Effector memory CD8-positive, alpha-beta T cell (primary cell): Measurements from ENCODE around the gene ESPL1.

Experiments used
- ATAC-seq: fragments of 150-1000 bp; cut with Tn5 transposase; replicated peaks from 2 replicates; pipeline ENCODE4 v1.10.0; 2021; ENCODE audit warnings: mild to moderate bottlenecking, moderate library complexity
- DNase-seq, 3 experiments: peaks; one replicate each; pipeline ENCODE4 v3.0.0; 2021
- H3K27ac Mint-ChIP-seq, 2 donors: one replicate each; pipeline ENCODE4 v1.8.0; 2022; ENCODE audit warnings: mild to moderate bottlenecking in 2 of 2, mixed read lengths in 2 of 2, moderate library complexity in 2 of 2
- H3K27me3 Mint-ChIP-seq, 2 donors: one replicate each; pipeline ENCODE4 v1.8.0; 2022; ENCODE audit warnings: mixed read lengths in 2 of 2
- H3K36me3 Mint-ChIP-seq: one replicate; pipeline ENCODE4 v1.8.0; 2022; ENCODE audit warnings: mild to moderate bottlenecking, moderate library complexity, mixed read lengths; ENCODE audit not compliant: insufficient read depth
- H3K4me1 Mint-ChIP-seq, 2 donors: one replicate each; pipeline ENCODE4 v1.8.0; 2022; ENCODE audit warnings: low read depth in 2 of 2, mixed read lengths in 2 of 2
- H3K4me3 Mint-ChIP-seq, 2 donors: one replicate each; pipeline ENCODE4 v1.8.0; 2022; ENCODE audit warnings: mild to moderate bottlenecking in 2 of 2, mixed read lengths in 2 of 2, moderate library complexity in 2 of 2
- H3K9me3 Mint-ChIP-seq, 2 donors: one replicate each; pipeline ENCODE4 v1.8.0; 2022; ENCODE audit warnings: mixed read lengths in 2 of 2
- total RNA-seq, 9 experiments: gene quantifications; one replicate each; lab custom pipeline; 2026; lab: John Stamatoyannopoulos, UW

ESPL1 gene
- total RNA-seq = 2.9 to 59.1 (median 6.5) reads per million in 9 experiments

DNA sequence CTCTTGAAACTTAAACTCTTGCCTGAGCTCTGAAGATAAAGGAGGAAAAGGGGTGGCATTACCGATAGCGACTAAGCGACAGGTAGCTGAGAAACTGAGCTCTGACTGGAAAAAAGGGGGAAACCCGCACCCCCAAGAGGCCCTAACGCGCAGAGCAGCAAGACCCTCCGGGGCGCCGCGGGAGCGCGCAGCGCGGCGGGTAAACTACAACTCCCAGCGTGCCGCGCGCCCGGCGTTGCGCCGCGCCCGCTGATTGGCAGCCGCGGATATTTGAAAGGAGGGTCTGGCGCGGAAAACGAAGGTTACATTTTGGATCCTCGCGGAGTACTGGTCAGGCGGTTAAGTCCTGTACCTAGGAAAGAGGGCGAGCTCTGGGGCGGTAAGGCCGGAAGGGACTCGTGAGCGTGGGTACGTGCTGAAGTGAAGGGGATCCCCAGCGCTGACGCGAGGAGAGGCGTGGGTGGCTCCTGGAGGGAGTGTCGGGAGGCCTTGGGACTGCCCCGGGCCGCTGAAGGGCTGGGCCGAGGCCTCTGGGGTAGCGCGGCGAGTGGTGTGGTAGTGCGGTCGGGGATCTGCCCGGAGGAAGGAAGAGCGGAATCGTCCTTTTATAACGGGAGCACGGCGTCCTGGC is at the start of gene ESPL1:
Gene ESPL1 (plus strand): TSS at position 301 of the 631 bp plus-strand sequence. CDS start 468 bp downstream, outside the sequence.
- peak; percentile 77 to 81 (median 79) for DNase-seq
- peak; percentile 90 for ATAC-seq
- Mint-ChIP-seq H3K4me3 (peak within 1 kb of the TSS; percentile 97 to 99), H3K27me3 (no peaks in the 10 kb centered on the region), H3K27ac (peak within 1 kb of the TSS; percentile 98), H3K9me3 (no peaks in the 10 kb centered on the region), H3K4me1 (peaks cover 16 to 19% of the 10 kb centered on the region in 2 donors), H3K36me3 (no peaks in the 10 kb centered on the region)

DNA sequence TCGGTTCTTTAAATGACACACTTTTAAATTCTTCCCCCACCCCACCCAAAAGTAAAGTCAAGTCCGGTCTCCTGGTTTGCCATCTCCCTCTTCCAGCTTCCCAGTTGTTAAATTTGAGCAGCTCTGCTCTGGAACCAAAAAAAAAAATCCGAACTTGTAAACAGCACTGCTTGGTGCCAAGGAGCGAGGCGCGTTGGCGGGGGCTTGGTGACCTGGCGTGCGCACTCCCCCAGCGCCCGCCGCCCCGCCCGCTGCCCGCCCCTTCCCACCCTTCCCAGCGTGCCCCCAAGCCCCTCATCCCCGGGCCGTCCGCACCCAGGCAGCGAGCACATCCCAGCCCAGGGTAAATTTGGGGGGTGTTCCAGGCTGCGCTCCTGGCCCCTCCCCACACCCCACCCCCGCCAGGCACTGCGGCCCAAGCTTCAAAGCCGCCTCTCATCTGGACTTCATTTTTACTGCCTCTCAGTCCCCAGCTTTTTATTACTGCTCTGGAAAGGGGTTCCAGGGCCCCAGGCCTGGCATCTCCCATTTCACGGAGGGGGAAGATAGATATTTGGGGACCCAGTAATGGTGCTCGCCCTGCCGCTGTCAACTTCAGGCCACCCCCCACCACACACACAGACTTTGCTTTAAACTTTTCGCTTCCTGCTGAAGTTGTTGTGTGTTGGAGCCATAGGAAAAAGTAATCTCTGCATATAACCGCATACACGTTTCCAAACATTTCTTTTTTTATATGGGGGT is 49.4 kb upstream of the ESPL1 start:
- DNase-seq (no peak), ATAC-seq (no peak)
- H3K4me3 Mint-ChIP-seq = peak overlapping the region; percentile 94 to 100
- H3K9me3 Mint-ChIP-seq = no peaks in the 10 kb centered on the region
- H3K36me3 Mint-ChIP-seq = peaks cover 43% of the 10 kb centered on the region
- H3K27ac Mint-ChIP-seq = peak overlapping the region; percentile 80 to 91
- H3K4me1 Mint-ChIP-seq = peaks cover 58 to 65% of the 10 kb centered on the region in 2 donors
- no peaks in the 10 kb centered on the region for H3K27me3 Mint-ChIP-seq

GRCh38 chr12:53219292-53219955 is 48.7 kb upstream of the ESPL1 start:
- H3K27ac Mint-ChIP-seq = peak overlapping the region; percentile 80 to 85
- peaks cover 36% of the 10 kb centered on the region for H3K36me3 Mint-ChIP-seq
- H3K27me3 Mint-ChIP-seq = no peaks in the 10 kb centered on the region
- no peaks in the 10 kb centered on the region for H3K9me3 Mint-ChIP-seq
- H3K4me3 Mint-ChIP-seq = peak overlapping the region; percentile 94 to 100
- ATAC-seq = peak; percentile 10
- DNase-seq = no peak
- peaks cover 62 to 66% of the 10 kb centered on the region in 2 donors for H3K4me1 Mint-ChIP-seq

DNA sequence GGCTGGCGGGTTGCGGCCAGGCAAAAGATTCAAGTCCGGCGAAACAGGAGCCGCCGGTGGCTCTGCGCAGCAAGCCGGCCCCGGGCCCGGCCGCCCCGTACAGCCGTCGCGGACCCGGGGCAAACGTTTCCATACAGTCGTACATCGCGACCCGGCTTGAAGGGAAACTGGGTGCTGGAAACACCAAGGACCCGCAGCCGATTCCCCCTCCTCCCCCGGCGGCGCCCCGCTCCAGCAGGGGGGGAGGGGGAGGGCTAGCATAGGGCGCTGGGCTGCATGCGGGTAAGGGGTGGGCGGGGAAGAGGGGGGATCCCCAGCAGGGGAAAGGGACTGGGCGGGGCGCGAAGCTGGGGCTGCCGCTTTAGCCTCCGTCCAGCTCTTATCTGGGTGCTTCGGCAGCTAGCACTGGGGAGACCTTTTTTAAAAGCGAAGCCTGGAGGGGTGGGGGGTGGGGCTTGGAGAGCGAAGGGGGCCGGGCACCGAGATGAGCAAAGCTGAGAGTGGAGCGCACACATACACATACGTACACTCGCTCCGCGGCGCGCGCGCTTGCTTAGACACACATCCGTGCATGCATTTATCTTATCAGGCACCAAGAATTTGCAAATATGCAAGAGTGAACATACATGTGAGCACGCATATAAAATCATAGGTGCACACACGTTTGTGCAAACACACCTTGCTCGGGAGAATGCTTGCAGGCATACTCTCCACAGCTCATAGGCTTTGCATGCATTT is 48.0 kb upstream of the ESPL1 start:
- Mint-ChIP-seq H3K27ac (peak overlapping the region; percentile 85 to 87), H3K36me3 (peaks cover 29% of the 10 kb centered on the region), H3K4me1 (peaks cover 67% of the 10 kb centered on the region in 2 donors), H3K27me3 (no peaks in the 10 kb centered on the region), H3K9me3 (no peaks in the 10 kb centered on the region), H3K4me3 (peak overlapping the region; percentile 94 to 100)
- DNase-seq (peak; percentile 70 to 74 (median 72)), ATAC-seq (peak; percentile 60)

DNA sequence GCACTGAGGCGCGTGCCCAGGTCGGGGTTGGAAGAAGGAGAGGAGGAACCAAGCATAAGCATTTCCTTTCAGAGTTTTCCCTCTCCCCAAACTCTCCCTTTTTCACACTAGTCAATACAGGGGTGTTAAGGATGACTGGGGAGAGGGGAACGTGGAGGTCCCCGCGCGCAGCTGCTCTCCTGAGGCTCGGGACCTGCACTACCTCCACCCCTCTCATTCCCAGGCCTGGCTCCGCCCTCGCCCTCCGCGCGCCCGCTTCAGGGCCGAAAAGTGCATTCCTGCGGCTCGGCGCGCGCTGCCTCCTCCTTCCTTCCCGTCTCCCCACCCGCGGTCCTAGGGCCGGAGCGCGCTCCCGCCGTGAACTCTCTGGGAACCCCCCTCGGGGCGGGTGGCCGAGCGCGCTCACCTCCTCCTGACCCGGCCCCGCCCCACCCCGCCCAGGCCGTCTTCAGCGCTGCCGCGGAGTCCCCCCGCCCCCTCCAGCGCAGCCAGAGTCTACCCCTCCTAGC is 47.4 kb upstream of the ESPL1 start:
- ATAC-seq (peak; percentile 64), DNase-seq (peak; percentile 60 to 71 (median 68))
- Mint-ChIP-seq H3K9me3 (no peaks in the 10 kb centered on the region), H3K36me3 (peaks cover 25% of the 10 kb centered on the region), H3K27ac (peak overlapping the region; percentile 85 to 87), H3K4me3 (peak overlapping the region; percentile 94 to 100), H3K27me3 (no peaks in the 10 kb centered on the region), H3K4me1 (peaks cover 67 to 68% of the 10 kb centered on the region in 2 donors)

GRCh38 chr12:53221203-53222080 is 46.7 kb upstream of the ESPL1 start:
- Mint-ChIP-seq H3K27ac (peak overlapping the region; percentile 87 to 89), H3K4me3 (peak overlapping the region; percentile 94 to 100), H3K4me1 (peaks cover 61 to 62% of the 10 kb centered on the region in 2 donors), H3K9me3 (no peaks in the 10 kb centered on the region), H3K36me3 (peaks cover 25% of the 10 kb centered on the region), H3K27me3 (no peaks in the 10 kb centered on the region)
- peak; percentile 14 for ATAC-seq
- peak in 1 of 3 experiments; percentile 58 for DNase-seq

- peaks cover 59% of the 10 kb centered on the region in 2 donors for H3K4me1 Mint-ChIP-seq
- DNase-seq (no peak), ATAC-seq (no peak)
- peaks cover 31% of the 10 kb centered on the region for H3K36me3 Mint-ChIP-seq
- peak overlapping the region; percentile 94 to 100 for H3K4me3 Mint-ChIP-seq
- no peaks in the 10 kb centered on the region for H3K9me3 Mint-ChIP-seq
- H3K27me3 Mint-ChIP-seq = no peaks in the 10 kb centered on the region
- peak overlapping the region; percentile 87 to 89 for H3K27ac Mint-ChIP-seq
Measured at GRCh38 chr12:53222170-53222721, 45.9 kb upstream of the ESPL1 start.

- no peaks in the 10 kb centered on the region for H3K9me3 Mint-ChIP-seq
- no peaks in the 10 kb centered on the region for H3K27me3 Mint-ChIP-seq
- DNase-seq (no peak), ATAC-seq (no peak)
- peak overlapping the region; percentile 87 to 89 for H3K27ac Mint-ChIP-seq
- H3K4me3 Mint-ChIP-seq = peak overlapping the region; percentile 94 to 100
- H3K36me3 Mint-ChIP-seq = peaks cover 27% of the 10 kb centered on the region
- H3K4me1 Mint-ChIP-seq = peaks cover 53 to 54% of the 10 kb centered on the region in 2 donors
Measured at GRCh38 chr12:53222806-53223261, 45.3 kb upstream of the ESPL1 start.

- H3K27me3 Mint-ChIP-seq = no peaks in the 10 kb centered on the region
- H3K27ac Mint-ChIP-seq = peak overlapping the region; percentile 84 to 89
- no peaks in the 10 kb centered on the region for H3K9me3 Mint-ChIP-seq
- peak overlapping the region; percentile 94 to 100 for H3K4me3 Mint-ChIP-seq
- peaks cover 46 to 50% of the 10 kb centered on the region in 2 donors for H3K4me1 Mint-ChIP-seq
- no peak for ATAC-seq
- DNase-seq = no peak
- H3K36me3 Mint-ChIP-seq = peaks cover 23% of the 10 kb centered on the region
Measured at GRCh38 chr12:53223389-53224060, 44.6 kb upstream of the ESPL1 start.

DNA sequence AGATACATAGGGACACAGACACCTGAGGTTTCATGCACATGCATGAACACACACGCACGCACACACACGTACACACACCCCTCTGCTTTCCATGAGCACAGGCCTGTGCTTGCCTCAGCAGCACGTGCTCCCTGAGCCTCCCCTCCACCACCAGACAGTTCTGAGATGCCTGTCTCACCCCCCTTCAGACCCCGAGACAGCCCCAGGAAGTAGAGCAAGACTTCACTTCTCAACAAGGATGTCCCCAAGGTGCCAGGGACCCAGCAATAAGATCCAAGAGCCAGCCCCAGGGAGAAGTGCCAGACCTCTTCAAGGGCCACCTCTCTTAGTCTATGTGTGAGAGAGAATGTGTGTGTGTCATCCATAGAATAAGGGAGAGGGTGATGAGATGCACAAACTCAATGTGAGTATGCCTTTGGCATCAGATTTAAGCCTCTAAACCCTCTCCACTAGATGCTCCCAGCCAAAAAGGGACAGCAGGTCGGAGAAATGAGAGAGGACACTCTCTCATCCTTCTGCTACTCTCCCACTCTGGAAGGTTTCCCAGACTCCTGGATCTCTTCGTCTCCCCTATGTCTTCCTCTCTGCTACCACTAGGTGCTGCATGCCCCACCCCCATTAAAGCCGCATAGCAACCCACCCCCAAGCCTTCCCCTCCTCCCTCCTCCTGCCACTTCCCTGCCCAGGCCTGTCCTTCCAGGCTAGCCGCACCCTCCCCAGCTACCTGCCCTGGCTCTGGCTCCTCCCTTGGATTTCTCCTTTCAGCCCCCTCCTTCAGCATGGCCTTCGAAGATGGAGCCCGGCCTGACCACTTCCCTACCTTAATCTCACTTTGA is 43.8 kb upstream of the ESPL1 start:
- Mint-ChIP-seq H3K36me3 (peaks cover 18% of the 10 kb centered on the region), H3K9me3 (no peaks in the 10 kb centered on the region), H3K27ac (peak overlapping the region; percentile 84 to 89), H3K27me3 (no peaks in the 10 kb centered on the region), H3K4me3 (peak overlapping the region; percentile 94 to 100), H3K4me1 (peaks cover 40 to 48% of the 10 kb centered on the region in 2 donors)
- ATAC-seq (no peak), DNase-seq (no peak)
